HUDEP-2 (cell line): ENCODE results near the gene NKAPL.
A peak's percentile ranks its signal among the peaks of the same experiment; 100 is the strongest.

ENCODE experiments used
- DNase-seq, 76 experiments: peaks; one replicate each; lab custom pipeline; 2025; ENCODE audit not compliant: unreplicated experiment in 76 of 76; lab: John Stamatoyannopoulos, UW

The NKAPL gene

GRCh38 chr6:28243946-28244345 lies 15.2 kb upstream of the NKAPL start:
- DNase-seq, result no peak

- no peak for DNase-seq
Measured at GRCh38 chr6:28245206-28245941, 13.7 kb upstream of the NKAPL start.

GRCh38 chr6:28248916-28249315 lies 10.2 kb upstream of the NKAPL start:
- DNase-seq, result no peak

- DNase-seq, result no peak
Measured at GRCh38 chr6:28250747-28251146, 8.3 kb upstream of the NKAPL start.

GRCh38 chr6:28251661-28252008 lies 7.5 kb upstream of the NKAPL start:
- DNase-seq, result peak in 8 of 76 experiments; percentile 9 to 68 (median 30)

- peak in 75 of 76 experiments; percentile 45 to 96 (median 81) for DNase-seq
Measured at GRCh38 chr6:28252009-28252975, 6.8 kb upstream of the NKAPL start, which contains the start of gene ZKSCAN4. ZKSCAN4 (minus strand) TSS chr6:28252269; CDS start chr6:28251980, 289 bp downstream.

- DNase-seq, result peak in 3 of 76 experiments; percentile 3 to 13 (median 10)
Measured at GRCh38 chr6:28254121-28254519, 5.0 kb upstream of the NKAPL start.

- DNase-seq, result no peak
Measured at GRCh38 chr6:28257042-28257441, 2.1 kb upstream of the NKAPL start.

- DNase-seq, result no peak
Measured at GRCh38 chr6:28263922-28264321, 4.8 kb downstream of the NKAPL start.

- no peak for DNase-seq
Measured at GRCh38 chr6:28264834-28265401, 5.8 kb downstream of the NKAPL start.

GRCh38 chr6:28266563-28266961 lies 7.5 kb downstream of the NKAPL start:
- DNase-seq, result no peak

- DNase-seq, result peak; percentile 44 to 94 (median 88)
Measured at GRCh38 chr6:28266962-28267694, 8.0 kb downstream of the NKAPL start, which contains the start of gene ZSCAN26. ZSCAN26 (plus strand) TSS chr6:28267143; CDS start chr6:28271920, 4,777 bp downstream.

GRCh38 chr6:28267695-28268059 lies 8.6 kb downstream of the NKAPL start:
- DNase-seq, result no peak

- DNase-seq, result peak in 16 of 76 experiments; percentile 7 to 54 (median 35)
Measured at GRCh38 chr6:28269492-28269891, 10.4 kb downstream of the NKAPL start.

GRCh38 chr6:28274888-28275287 lies 15.8 kb downstream of the NKAPL start:
- DNase-seq, result no peak

GRCh38 chr6:28277746-28278145 lies 18.6 kb downstream of the NKAPL start:
- DNase-seq, result no peak

GRCh38 chr6:28280595-28281287 lies 21.6 kb downstream of the NKAPL start:
- DNase-seq, result no peak

- DNase-seq, result peak in 71 of 76 experiments; percentile 26 to 86 (median 74)
Measured at GRCh38 chr6:28281288-28282064, 22.4 kb downstream of the NKAPL start, which contains the start of gene PGBD1. PGBD1 (plus strand) TSS chr6:28281572; CDS start chr6:28283814, 2,242 bp downstream.

- peak in 22 of 76 experiments; percentile 5 to 44 (median 17) for DNase-seq
Measured at GRCh38 chr6:28282926-28283325, 23.8 kb downstream of the NKAPL start.
